HTERT RPE-1 (cell line): ENCODE measurements around the gene MBOAT2.

Experiments
- in situ Hi-C: fragments of 300-500 bp; cut with MboI; formaldehyde crosslinking; loops from 4 replicates; pipeline ENCODE4 v1.14.3; 2020; ENCODE audit warnings: low sequenced_read_pairs

Gene MBOAT2

DNA sequence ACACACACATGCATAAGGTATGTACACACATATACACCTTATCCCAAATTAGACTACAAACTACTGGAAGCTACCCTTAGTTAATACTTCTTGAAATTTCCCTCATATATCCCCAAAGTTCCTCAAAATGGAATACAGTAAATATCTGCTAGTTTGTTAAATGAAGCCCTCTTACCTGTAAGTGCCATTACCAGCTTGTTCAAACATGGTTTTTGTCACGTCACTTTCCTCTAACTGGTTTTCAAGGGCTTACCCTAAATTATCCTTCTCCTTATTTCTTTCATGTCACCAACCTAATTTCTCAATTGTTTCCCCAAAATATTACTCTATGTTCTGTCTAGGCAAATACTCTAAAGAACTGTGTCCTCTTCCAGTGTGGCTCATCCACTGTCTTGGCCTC is 141.7 kb downstream of the MBOAT2 start:
- in situ Hi-C loops = no loop called here

DNA sequence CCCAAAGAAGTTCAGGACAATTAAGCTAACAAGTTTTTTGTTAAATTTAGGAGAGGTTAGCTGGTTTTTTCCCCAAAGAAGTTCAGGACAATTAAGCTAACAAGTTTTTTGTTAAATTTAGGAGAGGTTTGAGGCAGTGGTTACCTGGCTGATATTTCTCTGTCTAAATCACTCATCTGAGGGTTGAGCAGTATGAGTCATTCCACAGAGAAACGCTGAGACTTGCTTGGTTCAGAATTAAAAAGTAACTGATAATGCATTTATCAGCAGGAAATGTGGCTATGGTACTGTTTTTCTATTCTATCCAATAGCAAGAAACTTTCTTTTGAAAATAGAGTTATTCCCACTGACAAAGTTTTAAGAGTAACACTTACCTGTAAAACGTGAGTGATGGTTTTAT is 143.2 kb downstream of the MBOAT2 start:
- in situ Hi-C loops = no loop called here

DNA sequence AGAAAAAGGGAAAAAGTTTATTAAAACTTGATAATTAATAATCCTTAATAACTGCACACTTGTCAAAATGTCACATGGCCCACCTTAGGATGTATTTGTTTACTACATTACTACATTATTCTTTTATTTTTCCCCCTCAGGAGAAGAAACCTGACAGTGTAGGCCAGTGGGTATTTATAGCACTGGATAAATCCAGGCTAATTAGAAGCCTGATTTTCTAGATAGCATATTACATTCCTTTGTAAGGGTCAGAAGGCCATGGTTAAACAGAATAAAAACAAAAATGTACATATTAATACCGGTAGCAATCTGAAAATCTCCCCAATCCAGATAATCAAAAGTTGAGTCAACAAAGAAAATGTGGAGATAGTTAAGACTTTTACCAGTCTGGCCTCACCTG is 144.6 kb downstream of the MBOAT2 start:
- in situ Hi-C loops = no loop called here

DNA sequence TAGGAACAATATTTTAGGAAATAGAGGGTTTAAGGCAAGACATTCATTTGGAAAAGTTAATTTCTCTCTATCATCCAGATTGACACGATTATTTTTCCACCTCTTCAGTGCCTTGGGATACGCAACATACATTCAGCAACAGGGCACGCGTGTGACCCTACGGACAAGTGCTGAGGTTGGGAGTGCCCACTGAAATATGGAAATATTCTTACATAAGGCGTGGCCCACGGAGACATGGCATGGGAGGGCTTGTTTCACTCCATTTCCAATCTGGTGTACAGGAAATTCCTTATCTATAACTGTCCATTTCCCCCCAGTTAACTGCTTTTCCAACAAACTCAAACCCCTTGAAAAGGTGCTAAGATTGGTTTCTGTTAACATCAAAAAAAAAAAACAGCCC is 145.2 kb downstream of the MBOAT2 start:
- in situ Hi-C loops = no loop called here

DNA sequence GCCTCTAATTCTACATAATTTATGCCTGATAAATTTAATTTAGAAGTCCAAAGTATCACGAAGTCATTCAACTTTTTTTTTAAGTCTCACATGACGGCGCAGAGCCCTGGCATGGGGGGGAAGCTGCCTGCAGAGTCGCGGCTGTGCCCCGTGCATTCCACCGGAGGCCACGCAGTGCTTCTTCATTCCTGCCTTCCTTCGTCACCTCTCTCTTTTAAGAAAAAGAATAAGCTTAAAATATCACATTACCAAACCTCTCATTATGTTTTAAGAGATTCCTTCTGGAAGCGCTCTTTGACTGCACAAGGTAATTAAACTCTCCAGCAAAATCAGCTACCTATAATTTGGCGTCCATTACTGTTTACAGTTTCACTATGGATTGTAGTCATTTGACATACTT is 145.8 kb downstream of the MBOAT2 start:
- in situ Hi-C loops = no loop called here

DNA sequence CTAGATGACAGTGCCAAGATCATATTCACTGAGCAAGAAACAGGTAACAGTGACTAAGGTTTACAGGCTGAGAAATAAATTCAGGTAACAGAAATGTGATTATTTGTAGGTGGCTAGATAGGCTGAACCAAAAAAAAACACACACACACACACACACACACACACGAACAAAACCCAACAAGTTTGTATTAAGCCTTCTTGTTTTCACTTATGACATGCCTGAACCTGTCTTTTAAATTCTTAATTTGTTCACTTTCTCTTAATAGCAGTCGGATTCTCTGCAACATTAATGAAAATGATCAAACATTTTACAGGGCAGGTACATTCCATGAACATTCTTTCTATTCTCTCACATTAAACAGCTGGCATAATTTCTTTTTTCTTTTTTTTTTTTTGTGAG is 147.3 kb downstream of the MBOAT2 start:
- in situ Hi-C loops = no loop called here

DNA sequence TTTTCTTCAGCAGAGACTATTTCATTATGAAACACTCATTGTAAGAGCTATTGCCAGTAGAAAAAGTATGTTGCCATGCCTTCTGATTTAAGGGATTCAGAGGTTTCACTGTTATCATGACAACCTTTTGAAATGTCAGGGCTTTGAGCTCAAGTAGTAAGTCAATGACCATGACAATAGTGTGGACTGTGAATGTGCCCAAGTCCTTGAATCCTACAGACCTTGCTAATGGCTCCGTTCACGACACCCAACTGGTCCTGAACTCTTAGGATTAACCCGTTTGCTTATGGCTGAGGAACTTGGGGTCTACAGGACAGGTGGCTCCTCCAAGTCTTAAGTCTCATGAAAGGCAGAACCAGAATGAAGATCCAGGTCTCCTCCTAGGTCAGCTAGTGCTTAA is 148.5 kb downstream of the MBOAT2 start:
- in situ Hi-C loops = no loop called here

DNA sequence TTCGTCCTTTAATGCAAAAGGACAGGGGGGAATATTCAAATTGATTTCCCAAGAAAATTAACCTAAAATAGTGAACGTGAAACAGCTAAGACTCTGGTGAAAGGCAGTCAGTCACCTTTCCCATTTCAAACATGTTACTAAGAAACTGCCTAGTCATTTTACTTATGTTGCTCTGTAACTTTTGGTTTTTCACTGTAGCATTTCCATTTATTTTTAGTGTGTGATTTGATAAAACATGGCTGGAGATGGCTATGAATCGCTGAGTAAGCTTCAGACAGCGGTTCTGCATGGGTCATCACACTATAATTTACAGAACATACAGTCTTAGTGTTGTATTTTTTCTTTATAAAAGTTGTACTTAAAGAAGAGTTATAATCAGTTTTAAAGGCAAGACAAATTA is 150.1 kb downstream of the MBOAT2 start:
- in situ Hi-C loops = no loop called here

DNA sequence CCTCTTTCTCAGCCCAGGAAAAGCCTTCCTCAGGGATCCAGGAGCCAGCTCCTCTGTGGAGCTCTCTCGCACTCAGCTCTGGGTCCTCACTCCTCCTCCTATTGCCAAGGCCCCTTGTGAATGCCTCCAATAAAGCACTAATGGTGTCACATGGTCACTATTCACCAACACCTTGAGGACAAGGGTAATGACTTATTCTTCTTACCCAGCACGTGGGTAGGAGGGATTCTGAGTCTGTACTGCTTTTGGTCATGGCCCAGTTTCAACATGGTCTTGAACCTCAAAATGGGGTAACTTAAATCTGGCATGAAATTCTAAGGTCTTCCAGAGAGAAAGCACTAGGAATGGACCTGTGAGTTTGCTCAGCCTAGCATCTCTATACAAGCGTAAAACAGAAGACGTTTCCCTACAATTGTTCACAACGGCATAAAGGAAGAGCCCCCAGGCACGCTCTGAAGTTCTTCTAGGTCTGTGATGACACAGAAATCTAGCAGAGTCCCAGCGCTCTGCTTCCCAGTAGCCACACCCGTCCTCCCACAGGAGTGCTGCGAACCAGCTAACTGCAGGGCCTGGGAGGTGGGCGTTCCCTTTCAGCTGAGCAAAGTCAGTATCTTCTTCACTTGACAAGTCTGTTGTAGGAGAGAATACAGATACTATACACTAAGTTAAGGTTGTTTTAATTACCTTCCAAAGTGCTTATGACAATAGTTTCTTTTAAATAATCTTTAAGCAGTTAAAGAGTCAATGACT is 151.5 kb downstream of the MBOAT2 start:
- in situ Hi-C loops = no loop called here

DNA sequence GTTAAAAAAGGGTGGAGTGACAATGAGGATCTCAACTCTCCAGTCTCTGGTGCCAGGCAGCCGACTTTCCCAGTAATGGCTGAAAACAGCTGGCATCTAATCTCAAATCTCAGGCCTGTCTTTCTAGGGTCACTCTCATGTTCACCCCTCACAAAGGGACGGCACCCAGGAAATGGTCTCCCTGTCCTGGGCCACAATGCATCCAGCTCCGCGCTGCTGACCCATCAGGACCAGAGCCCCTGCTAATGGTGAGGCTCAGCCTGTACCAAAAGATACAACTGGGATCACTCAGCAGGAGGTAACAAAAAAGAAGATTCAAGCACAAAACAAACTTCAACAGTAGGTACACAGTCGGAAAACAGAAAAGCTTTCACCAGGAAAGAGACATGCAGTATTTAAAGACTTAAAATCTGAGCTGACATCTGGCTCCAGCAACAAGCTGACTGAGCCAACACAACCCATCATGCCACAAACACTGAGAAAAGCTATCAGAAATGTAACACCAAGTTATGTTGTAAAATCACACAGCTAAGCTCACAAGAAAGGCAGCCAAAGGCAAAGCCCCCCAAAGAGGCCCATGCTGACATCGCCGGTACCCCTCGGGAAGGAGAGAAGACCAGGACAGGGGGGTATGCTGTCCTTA is 152.5 kb downstream of the MBOAT2 start:
- in situ Hi-C loops = no loop called here

DNA sequence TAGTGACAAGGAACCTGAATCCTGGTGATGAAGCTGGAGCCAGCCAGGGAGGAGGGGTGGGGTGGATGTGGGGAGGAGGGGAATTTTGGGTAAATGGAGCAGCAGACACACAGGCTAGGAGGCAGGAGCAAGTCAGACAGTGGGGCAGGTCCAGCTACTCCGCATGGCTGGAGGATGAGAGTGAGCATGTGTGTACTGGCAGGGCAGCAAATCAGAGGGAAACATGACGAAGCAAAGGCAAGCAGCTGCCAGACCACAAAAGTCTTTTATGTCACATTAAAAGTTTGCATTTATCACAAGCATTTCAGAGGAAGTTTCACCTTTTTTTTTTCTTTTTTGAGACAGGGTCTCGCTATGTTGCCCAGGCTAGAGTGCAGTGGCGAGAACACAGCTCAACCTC is 154.2 kb downstream of the MBOAT2 start:
- in situ Hi-C loops = no loop called here

DNA sequence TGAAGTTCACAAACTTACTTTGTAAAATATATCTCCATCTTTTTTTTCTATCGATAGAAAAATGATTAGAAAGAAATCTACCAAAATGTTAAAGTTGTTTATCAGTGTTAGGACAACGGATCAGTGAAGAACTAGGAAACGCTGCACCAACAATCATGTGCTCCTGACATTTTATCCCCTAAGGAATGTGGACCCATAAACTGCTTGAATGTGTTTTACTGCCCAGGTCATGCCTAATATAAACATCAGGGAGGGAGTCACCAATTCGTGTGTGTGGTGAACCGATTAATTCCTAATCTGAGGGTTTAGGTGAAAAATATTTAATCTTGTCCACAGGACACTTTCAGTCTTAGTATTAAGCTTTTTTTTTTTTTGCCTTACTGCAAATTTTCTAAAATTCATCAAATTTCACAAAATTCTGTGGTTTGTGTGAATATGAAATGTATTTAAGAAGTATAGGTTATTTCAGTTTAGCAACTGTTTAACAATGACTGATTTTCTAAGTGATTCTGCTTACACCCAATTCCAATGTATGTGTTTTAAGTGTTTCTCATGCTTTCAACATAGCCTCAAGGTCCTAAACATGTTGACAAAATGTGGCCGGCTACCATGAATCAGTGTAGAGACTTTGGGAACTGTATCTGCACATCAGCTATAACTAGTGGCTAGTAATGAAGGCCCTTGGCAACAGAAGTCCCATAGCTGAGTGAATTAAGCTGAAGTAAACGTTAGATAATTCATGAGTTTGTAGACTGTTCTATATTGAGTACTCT is 155.0 kb downstream of the MBOAT2 start:
- in situ Hi-C loops = no loop called here

DNA sequence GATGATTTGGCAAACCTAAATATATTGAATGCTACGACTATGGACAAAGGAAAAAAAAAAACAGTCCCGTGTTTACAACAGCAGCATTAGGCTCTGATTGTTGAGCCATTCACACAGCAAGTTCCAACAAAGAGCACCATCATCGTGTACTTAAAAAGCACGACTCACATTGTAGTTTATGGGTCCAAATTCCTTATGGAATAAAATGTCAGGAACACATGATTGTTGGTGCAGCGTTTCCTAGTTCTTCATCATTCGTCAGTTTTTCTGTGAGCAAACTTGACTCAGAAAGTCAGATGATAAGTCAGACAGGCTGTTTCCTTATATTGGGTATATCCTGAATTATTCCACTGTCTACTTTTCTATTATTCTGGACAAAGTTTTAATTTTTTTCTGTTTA is 156.1 kb downstream of the MBOAT2 start:
- in situ Hi-C loops = no loop called here

DNA sequence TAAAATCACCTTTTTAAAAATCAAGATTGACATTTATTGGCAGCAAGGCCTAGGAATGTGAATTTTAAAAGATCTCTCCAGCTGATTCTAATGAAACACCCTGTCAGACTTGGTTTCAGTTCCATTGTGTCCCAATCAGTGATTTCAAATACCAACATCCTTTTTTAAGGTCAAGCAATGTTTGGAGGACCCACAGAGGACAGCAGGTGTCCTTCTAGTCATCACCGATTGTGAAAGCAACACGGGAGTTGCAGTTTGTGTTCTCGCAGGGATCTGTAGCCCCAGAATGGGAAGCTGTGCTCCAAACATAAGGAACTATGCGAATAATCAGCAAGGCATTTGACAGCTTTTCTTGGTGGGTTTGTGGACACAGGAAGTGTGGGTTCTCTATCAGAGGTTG is 161.6 kb downstream of the MBOAT2 start:
- in situ Hi-C loops = no loop called here

DNA sequence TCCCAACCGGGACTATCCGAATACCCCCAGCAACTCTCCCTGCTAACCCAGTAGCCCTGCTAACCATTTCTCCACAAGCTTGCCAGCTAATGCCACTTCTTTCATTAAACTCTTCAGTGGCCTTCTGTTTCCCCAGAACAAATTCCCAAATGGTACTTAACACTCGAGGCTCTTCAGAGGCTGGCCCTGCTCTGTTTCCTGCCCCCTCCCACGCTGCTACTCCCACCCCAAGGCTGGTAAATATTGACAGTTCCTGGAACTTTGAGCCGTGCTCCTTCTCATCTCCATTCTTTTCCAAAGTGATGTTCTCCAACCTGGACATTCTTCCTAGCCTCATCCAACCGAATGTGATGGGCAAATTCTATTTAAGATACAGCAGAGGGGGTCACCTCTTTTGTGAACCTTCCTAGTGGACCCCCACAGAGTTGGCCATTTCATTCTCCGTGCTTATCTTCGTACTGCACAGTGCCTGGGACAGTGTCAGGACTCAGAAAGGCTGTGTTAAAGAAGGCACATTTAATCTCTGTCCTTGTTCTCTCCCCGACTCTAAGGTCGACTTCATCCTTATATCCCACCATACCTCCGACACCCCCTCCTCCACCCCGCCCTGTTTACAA is 162.9 kb downstream of the MBOAT2 start:
- in situ Hi-C loops = no loop called here

DNA sequence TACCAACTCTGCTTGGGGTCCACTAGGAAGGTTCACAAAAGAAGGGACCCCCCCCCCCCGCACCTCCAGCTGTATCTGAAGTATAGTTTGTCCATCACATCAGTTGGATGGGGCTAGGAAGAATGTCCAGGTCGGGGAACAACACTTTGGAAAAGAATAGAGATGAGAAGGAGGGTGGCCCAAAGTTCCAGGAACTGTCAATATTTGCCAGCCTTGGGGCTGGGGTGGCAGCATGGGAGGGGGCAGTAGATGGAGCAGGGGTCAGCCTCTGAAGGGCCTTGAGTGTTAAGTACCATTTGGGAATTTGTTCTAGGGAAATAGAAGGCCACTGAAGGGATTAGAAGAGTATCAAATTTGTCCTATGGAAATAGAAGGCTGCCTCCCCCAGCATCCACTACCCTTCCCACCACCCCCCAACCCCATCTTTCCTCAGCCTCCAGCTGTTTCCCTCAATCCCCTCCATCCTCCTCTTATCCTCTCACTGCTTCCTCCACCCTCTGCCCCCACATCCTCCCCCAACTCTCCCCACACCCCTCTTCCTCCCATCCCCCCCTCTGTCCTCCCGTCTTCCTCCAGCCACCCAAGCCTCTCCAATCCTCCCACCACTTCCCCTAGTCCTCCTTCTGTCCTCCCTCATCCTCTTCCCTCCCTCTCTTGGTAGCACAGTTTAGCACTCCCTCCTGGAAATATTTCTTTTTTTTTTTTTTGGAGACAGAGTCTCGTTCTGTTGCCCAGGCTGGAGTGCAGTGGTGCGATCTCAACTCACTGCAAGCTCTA is 164.1 kb downstream of the MBOAT2 start:
- in situ Hi-C loops = no loop called here

DNA sequence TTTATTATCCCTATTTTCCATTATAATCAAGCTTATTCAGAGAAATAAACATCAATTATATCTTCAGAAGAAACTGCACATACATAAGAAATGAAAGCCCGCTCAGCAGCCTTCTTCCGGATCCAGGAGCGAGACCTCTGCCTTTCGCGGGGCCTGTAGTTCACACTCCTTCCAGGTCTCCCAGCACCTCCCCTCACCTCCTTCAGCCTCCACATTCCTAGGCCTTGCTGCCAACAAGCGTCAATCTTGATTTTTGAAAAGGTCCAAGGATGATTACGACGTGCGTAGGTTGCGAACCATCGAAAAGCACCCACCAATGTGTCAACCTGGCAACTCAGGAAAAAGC is 165.7 kb downstream of the MBOAT2 start:
- in situ Hi-C loops = no loop called here

DNA sequence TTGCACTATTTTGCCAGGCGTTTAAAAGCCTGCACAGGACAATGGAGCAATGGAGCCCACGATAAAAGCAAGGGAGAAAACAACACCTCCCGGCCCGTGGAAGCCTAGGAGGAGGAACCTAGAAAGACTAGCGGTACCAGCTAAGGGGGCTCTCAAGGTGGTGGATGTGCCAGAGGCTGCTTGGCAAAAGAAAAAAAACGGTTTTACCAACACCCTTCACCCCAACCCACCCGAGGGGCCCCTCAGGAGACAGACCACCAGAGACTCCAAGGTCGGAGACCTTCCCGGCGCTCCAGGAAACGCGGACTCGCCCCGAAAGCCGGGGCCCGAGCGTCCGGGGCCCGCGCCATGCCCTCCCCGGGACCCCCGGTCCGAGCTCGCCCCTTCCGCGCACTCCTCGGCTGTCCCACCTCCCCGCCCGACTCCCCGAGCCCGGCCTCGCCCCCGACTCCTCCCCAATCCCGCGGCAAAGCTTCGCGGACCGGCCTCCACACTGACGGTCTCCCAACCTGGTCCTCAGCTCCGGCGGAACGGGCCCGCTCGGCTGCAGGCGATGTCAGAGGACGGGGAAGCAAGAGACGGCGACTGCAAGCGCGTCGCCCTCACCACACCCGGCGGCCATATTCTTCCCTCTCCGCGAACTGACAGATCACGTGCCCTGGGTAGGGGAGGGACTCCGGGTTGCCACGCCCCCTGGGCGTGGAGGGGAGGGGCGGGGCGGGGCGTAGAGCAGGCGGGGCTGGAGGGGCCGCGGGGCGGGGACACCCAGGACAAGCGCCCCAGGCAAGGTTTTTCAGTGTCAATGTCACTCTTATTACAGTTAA is 166.3 kb downstream of the MBOAT2 start, which contains the start of gene KIDINS220:
Gene KIDINS220 (minus strand): TSS at position 643 of the 824 bp plus-strand sequence. CDS start 10,520 bp downstream, outside the sequence.
- in situ Hi-C loops = no loop called here

DNA sequence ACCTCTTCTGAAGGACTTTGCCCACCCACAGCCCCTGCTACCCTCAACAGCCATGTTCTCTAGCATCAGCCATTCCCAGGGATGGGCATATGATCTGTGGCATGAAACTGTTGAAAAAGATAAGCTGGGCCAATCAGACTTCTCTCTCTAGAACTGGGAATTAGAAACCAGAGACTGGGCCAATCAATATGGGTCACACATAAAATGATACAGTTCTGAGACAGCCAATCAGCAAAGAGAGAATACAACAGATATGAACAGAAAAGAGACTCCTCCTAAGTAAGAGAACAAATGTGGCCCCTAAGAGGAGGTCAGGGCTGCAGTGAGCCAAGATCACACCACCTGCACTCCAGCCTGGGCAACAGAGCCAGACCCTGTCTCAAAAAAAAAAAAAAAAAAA is 168.2 kb downstream of the MBOAT2 start:
- in situ Hi-C loops = no loop called here

DNA sequence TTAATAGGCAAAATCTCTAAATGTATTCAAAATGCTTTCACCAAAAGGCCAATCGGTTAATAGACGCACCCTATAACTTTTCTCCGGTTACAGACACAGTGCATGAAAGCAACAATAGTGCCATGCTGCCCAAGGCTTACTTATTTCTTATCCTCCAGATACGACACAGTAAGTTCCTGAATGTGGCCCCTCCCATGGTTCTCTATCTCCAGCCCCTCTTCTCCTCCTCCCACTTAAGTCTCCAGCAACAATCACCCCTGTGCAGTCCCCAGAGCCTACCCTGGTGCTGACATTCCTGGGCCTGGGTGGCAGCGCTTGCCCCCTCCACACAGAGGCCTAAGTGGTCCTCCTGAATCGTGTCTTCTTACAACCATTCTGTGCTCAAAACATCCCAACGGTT is 169.6 kb downstream of the MBOAT2 start:
- in situ Hi-C loops = no loop called here
